Upper lobe of left lung (tissue), 4 donors: Measurements from ENCODE around the gene ASTN2.

Experiments used
- CTCF ChIP-seq, 6 experiments: fragments of 450-650 bp in 4 of 6; fragments of 200-600 bp in 2 of 6; sonication (generic) in 2 of 6; IDR thresholded peaks; one replicate each; pipeline ENCODE4 v1.5.1; 2016 to 2019; ENCODE audit warnings: antibody characterized with exemption in 6 of 6
- EP300 ChIP-seq, 4 donors: sonication (generic); formaldehyde crosslinking; IDR thresholded peaks; one replicate each; pipeline ENCODE4 v1.5.1; 2017; ENCODE audit warnings: antibody characterized with exemption in 4 of 4, control low read depth in 2 of 4
- POLR2A ChIP-seq, 4 donors: fragments of 450-650 bp; IDR thresholded peaks; one replicate each; pipeline ENCODE4 v1.5.1; 2016 to 2017; ENCODE audit warnings: antibody characterized with exemption in 4 of 4, mild to moderate bottlenecking in 2 of 4
- POLR2AphosphoS5 ChIP-seq, 2 donors: sonication (generic); formaldehyde crosslinking; IDR thresholded peaks; one replicate each; pipeline ENCODE4 v1.5.1; 2017; ENCODE audit warnings: antibody characterized with exemption in 2 of 2

- TF ChIP-seq CTCF (IDR thresholded peaks at IDR 0.05) (no peak), POLR2A (IDR thresholded peaks at IDR 0.05) (no peak), POLR2AphosphoS5 (IDR thresholded peaks at IDR 0.05) (no peak), EP300 (IDR thresholded peaks at IDR 0.05) (no peak)
Observed at GRCh38 chr9:116596646-116597045, 818.2 kb downstream of the ASTN2 start.
